ENCODE measurements around the gene DACT2.

DNA sequence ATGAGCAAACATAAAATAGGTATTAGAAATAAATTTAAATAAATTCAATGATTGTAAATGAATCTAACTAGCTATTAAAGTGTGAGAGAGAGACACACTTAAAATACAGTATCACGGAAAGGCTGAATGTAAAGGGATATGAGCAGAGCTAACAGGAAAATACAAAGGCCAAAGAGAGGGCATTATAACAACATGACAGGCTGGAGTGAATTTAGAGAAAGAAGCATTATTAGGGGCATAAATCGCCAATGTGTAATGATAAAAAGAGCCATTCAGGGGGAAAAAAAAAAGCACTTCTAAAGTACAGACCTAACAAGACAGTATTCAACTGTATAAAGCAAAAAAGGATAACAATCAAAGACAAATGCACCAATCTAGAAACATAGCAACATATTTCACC is 28.1 kb downstream of the DACT2 start:
- no peak for TF ChIP-seq ZNF134 (CRISPR knock-in tag; conservative IDR thresholded peaks at IDR 0.05)
- no peak for TF ChIP-seq ELF4 (CRISPR knock-in tag; IDR thresholded peaks at IDR 0.05)
- TF ChIP-seq ZBTB26 (CRISPR knock-in tag; IDR thresholded peaks at IDR 0.05) = no peak
- TF ChIP-seq, protein P1, sequence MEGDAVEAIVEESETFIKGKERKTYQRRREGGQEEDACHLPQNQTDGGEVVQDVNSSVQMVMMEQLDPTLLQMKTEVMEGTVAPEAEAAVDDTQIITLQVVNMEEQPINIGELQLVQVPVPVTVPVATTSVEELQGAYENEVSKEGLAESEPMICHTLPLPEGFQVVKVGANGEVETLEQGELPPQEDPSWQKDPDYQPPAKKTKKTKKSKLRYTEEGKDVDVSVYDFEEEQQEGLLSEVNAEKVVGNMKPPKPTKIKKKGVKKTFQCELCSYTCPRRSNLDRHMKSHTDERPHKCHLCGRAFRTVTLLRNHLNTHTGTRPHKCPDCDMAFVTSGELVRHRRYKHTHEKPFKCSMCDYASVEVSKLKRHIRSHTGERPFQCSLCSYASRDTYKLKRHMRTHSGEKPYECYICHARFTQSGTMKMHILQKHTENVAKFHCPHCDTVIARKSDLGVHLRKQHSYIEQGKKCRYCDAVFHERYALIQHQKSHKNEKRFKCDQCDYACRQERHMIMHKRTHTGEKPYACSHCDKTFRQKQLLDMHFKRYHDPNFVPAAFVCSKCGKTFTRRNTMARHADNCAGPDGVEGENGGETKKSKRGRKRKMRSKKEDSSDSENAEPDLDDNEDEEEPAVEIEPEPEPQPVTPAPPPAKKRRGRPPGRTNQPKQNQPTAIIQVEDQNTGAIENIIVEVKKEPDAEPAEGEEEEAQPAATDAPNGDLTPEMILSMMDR (IDR thresholded peaks at IDR 0.05 in 2 of 3, conservative IDR thresholded peaks at IDR 0.05 in 1 of 3; ENCODE audit: insufficient read depth in 2 of 3, low read depth in 1 of 3, low read length in 3 of 3) = no peak
- TF ChIP-seq ZNF431 (CRISPR knock-in tag; IDR thresholded peaks at IDR 0.05) = no peak
- no peak for TF ChIP-seq EGR1 (conservative IDR thresholded peaks at IDR 0.05)
- no peak for TF ChIP-seq YY1 (IDR thresholded peaks at IDR 0.05; ENCODE audit: borderline replicate concordance in 1 of 3, control insufficient read depth in 1 of 3, extremely low read depth in 1 of 3, insufficient read depth in 3 of 3, insufficient read length in 1 of 3, insufficient replicate concordance in 2 of 3, low read depth in 1 of 3, low read length in 2 of 3)
- TF ChIP-seq ZNF239 (CRISPR knock-in tag; IDR thresholded peaks at IDR 0.05) = no peak
- TF ChIP-seq ZNF3 (CRISPR knock-in tag; IDR thresholded peaks at IDR 0.05) = no peak
